ENCODE results near the gene POLR2M. TPM values are rescaled to one million over a fixed set of nuclear protein-coding genes. Genes with fewer than 3 reads are reported as not detected.

POLR2M gene
- polyA plus RNA-seq, 1 donor from 2014 or later, result 204 TPM

GRCh38 chr15:57731530-57732103 lies 25.1 kb downstream of the POLR2M start:
- Histone ChIP-seq H3F3A (ENCODE audit: insufficient read depth, low read length, poor library complexity, severe bottlenecking) (no peaks in the 10 kb centered on the region), H3K9ac (ENCODE audit: low read length) (no peak overlapping the region), H3K27me3 (ENCODE audit: insufficient read depth, low read depth, low read length) (no peaks in the 10 kb centered on the region), H3K4me3 (ENCODE audit: low read length) (no peak overlapping the region), H3K36me3 (ENCODE audit: insufficient read depth, low read length) (no peaks in the 10 kb centered on the region), H4K20me1 (ENCODE audit: insufficient read depth) (no peaks in the 10 kb centered on the region), H3K9me3 (ENCODE audit: low read length) (no peaks in the 10 kb centered on the region), H3K79me2 (replicated peaks; ENCODE audit: insufficient read depth, low read length) (no peaks in the 10 kb centered on the region), H3K4me2 (ENCODE audit: low read length) (no peak overlapping the region), H3K9me2 (ENCODE audit: insufficient read depth, low read length) (no peaks in the 10 kb centered on the region), H3K27ac (ENCODE audit: low read length) (no peak overlapping the region), H2AFZ (ENCODE audit: low read depth, low read length) (no peak overlapping the region)
- TF ChIP-seq POLR2AphosphoS5 (IDR thresholded peaks at IDR 0.05), result no peak
- TF ChIP-seq CTCF (IDR thresholded peaks at IDR 0.05; ENCODE audit: poor library complexity, severe bottlenecking), result no peak
- no peak for TF ChIP-seq EP300 (conservative IDR thresholded peaks at IDR 0.05; ENCODE audit: poor library complexity, severe bottlenecking)
- no peak for TF ChIP-seq TAF1 (IDR thresholded peaks at IDR 0.05; ENCODE audit: low read depth)
- no peak for TF ChIP-seq SMC3 (conservative IDR thresholded peaks at IDR 0.05; ENCODE audit: poor library complexity)
- no peak for TF ChIP-seq MXI1 (conservative IDR thresholded peaks at IDR 0.05; ENCODE audit: poor library complexity, severe bottlenecking)
- TF ChIP-seq EZH2 (IDR thresholded peaks at IDR 0.05; ENCODE audit: borderline replicate concordance, insufficient read depth, low read length, poor library complexity, severe bottlenecking), result no peak
- no peak for TF ChIP-seq REST (IDR thresholded peaks at IDR 0.05; ENCODE audit: borderline replicate concordance)
- TF ChIP-seq RAD21 (conservative IDR thresholded peaks at IDR 0.05), result no peak

GRCh38 chr15:57732526-57733331 lies 26.2 kb downstream of the POLR2M start:
- Histone ChIP-seq H3K4me2 (ENCODE audit: low read length) (no peak overlapping the region), H3K27ac (ENCODE audit: low read length) (no peak overlapping the region), H3K4me3 (ENCODE audit: low read length) (no peak overlapping the region), H3K36me3 (ENCODE audit: insufficient read depth, low read length) (no peaks in the 10 kb centered on the region), H2AFZ (ENCODE audit: low read depth, low read length) (no peak overlapping the region), H3K9me2 (ENCODE audit: insufficient read depth, low read length) (no peaks in the 10 kb centered on the region), H3K9ac (ENCODE audit: low read length) (no peak overlapping the region), H4K20me1 (ENCODE audit: insufficient read depth) (no peaks in the 10 kb centered on the region), H3K79me2 (replicated peaks; ENCODE audit: insufficient read depth, low read length) (no peaks in the 10 kb centered on the region), H3K9me3 (ENCODE audit: low read length) (no peaks in the 10 kb centered on the region), H3K27me3 (ENCODE audit: insufficient read depth, low read depth, low read length) (no peaks in the 10 kb centered on the region), H3F3A (ENCODE audit: insufficient read depth, low read length, poor library complexity, severe bottlenecking) (no peaks in the 10 kb centered on the region)
- peak; percentile 62 for TF ChIP-seq CTCF (IDR thresholded peaks at IDR 0.05; ENCODE audit: poor library complexity, severe bottlenecking)
- TF ChIP-seq REST (IDR thresholded peaks at IDR 0.05; ENCODE audit: borderline replicate concordance), result no peak
- peak; percentile 29 for TF ChIP-seq RAD21 (conservative IDR thresholded peaks at IDR 0.05)
- peak; percentile 37 for TF ChIP-seq SMC3 (conservative IDR thresholded peaks at IDR 0.05; ENCODE audit: poor library complexity)
